ENCODE data around the gene TAF4. TPM values are rescaled to one million over a fixed set of nuclear protein-coding genes. Genes with fewer than 3 reads are reported as not detected.

Gene TAF4
- total RNA-seq, 4 donors from 2014 or later: 21.1 to 40.6 (median 22.1) TPM

DNA sequence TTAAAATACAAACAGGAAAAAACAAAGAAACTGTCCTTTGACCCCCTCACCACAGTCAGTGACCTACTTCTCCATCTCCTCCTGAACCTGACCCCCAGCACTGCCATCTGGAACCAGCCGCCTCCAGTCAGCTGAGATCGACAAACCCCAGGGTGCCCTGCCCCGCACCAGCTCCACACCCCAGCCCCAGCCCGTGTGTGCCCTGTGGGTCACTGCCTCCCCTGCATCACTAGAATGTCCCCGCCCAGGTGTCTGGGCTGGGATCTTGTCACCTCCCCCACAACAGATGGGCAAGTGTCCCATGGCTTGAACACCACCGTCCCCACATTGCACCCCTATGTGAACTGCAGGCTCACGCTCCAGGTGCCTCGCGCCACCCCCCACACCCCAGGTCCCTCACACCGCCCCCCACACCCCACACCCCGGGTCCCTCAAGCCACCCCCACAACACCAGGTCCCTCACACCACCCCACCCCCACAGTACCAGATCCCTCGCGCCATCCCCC, 13.3 kb downstream of the TAF4 start:
- H3K4me3 ChIP-seq (ENCODE audit: low read depth, poor library complexity, severe bottlenecking): no peak overlapping the region
- DNase-seq (ENCODE audit: low spot score in 2 of 2): no peak
- intact Hi-C loops (cut with DNase I; ENCODE audit: low total_unique reads): no loop called here
- TF ChIP-seq, protein P1, sequence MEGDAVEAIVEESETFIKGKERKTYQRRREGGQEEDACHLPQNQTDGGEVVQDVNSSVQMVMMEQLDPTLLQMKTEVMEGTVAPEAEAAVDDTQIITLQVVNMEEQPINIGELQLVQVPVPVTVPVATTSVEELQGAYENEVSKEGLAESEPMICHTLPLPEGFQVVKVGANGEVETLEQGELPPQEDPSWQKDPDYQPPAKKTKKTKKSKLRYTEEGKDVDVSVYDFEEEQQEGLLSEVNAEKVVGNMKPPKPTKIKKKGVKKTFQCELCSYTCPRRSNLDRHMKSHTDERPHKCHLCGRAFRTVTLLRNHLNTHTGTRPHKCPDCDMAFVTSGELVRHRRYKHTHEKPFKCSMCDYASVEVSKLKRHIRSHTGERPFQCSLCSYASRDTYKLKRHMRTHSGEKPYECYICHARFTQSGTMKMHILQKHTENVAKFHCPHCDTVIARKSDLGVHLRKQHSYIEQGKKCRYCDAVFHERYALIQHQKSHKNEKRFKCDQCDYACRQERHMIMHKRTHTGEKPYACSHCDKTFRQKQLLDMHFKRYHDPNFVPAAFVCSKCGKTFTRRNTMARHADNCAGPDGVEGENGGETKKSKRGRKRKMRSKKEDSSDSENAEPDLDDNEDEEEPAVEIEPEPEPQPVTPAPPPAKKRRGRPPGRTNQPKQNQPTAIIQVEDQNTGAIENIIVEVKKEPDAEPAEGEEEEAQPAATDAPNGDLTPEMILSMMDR (IDR thresholded peaks at IDR 0.05): no peak
- TF ChIP-seq POLR2A (IDR thresholded peaks at IDR 0.05): no peak
- WGBS, 2 donors: 85 to 92% methylated on average over 13 of the region's 13 CpGs

DNA sequence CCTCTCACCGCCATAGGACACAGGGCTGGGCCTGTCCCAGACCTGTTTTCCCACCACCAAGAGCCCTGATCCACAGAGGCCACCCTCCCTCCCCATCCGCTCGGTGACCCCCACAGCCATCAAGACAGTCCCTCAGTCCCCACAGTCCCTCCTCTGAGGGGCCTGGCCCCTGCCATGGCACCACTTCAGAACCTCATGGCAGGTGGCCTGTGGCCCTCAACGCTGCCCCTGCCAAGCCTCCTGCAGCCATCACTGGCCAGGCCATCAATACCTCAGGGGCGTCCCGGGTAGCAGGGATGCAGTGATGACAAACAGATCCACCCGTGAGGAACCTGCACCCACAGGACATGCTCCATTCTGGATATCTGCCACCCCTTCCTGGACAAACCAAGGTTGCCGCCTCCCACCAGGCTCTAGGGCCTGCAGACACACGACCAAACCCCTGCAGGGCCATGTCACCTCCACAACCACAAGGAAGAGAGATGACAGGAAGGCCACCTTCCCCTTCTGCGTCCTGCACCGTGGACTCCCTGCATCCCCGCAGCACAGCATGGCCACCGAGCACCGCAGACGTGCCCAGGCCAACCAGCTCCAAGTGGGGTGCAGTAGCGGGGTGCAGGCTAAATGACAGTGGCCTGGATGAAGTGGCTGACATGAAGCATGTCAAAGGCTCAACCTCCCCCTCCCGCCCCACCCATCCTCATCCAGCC, 14.0 kb downstream of the TAF4 start:
- TF ChIP-seq, protein P1 (IDR thresholded peaks at IDR 0.05): no peak
- TF ChIP-seq POLR2A (IDR thresholded peaks at IDR 0.05): no peak
- intact Hi-C loops (cut with DNase I; ENCODE audit: low total_unique reads): no loop called here
- H3K4me3 ChIP-seq (ENCODE audit: low read depth, poor library complexity, severe bottlenecking): no peak overlapping the region
- 83 to 85% methylated on average over 11 to 17 of the region's 17 CpGs for WGBS, 2 donors
- DNase-seq (ENCODE audit: low spot score in 2 of 2): no peak

DNA sequence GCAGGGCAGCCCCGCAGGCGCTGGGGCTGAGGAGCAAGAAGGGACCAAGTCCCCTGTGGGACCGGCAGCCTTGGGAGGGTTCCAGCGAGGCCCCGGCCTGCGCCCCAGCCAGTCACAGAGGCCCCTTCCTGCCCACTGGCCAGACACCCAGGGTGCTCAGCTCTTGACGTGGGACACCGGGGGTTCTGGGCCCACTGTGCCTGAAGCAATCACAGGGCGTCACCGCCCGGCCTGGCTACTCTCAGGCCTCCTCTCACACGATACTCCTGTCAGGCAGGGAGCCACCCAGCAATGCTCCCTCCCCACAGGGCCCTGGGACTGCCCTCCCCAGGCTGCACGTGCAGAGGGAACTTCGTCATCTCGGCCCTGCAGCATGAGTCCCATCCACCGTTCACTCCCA, 14.5 kb downstream of the TAF4 start:
- no peak for DNase-seq (ENCODE audit: low spot score in 2 of 2)
- intact Hi-C loops (cut with DNase I; ENCODE audit: low total_unique reads): no loop called here
- WGBS, 2 donors: 64 to 66% methylated on average over 16 of the region's 16 CpGs
- TF ChIP-seq POLR2A (IDR thresholded peaks at IDR 0.05): no peak
- TF ChIP-seq, protein P1 (IDR thresholded peaks at IDR 0.05): no peak
- no peak overlapping the region for H3K4me3 ChIP-seq (ENCODE audit: low read depth, poor library complexity, severe bottlenecking)

DNA sequence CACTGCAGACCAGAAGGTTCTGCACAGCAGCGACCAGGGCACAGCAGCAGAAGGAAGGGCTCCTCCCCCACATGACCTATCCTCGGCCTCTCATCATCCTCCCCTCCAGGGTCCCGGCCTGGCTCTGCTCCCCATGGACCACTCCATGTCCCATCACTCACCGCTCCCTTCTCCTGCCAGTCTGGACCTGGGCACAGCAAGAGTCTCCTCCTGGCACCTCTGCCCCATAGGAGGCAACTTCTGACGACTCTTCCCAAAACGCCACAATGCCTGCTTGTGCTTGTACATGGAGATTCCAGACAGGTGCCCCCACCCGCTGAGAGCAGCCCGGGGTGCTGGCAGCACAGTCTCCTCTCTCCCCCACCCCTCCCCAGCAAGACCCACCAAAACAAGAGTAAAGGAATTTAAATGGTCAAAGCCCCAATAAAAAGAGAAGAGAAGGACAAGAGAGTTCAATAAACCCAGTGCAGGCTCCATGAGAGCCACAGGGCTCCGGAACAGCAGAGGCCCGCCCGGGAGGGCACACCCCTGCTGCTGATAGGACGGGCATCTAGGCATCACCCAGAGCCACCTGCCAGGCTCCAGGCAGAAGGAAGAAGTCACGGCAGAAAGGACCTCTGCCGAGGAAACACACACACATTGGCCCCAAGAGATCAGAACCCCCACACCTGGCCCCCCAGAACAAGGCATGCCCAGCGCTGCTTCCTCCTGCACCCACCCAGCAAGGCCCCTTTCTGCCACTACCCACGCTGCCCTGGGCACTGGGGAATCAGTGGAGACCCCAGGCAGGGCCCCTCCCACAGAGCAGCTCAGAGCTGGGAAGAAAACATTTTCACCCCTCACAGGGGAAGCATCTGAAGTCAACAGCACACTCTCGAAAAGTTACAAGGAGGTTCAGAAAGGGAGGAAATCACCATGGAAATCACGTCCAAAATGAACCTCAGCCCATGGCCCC, 15.2 kb downstream of the TAF4 start:
- no peak overlapping the region for H3K4me3 ChIP-seq (ENCODE audit: low read depth, poor library complexity, severe bottlenecking)
- WGBS, 2 donors: 66 to 69% methylated on average over 18 of the region's 18 CpGs
- no peak for DNase-seq (ENCODE audit: low spot score in 2 of 2)
- intact Hi-C loops (cut with DNase I; ENCODE audit: low total_unique reads): no loop called here
- no peak for TF ChIP-seq POLR2A (IDR thresholded peaks at IDR 0.05)
- TF ChIP-seq, protein P1 (IDR thresholded peaks at IDR 0.05): no peak

DNA sequence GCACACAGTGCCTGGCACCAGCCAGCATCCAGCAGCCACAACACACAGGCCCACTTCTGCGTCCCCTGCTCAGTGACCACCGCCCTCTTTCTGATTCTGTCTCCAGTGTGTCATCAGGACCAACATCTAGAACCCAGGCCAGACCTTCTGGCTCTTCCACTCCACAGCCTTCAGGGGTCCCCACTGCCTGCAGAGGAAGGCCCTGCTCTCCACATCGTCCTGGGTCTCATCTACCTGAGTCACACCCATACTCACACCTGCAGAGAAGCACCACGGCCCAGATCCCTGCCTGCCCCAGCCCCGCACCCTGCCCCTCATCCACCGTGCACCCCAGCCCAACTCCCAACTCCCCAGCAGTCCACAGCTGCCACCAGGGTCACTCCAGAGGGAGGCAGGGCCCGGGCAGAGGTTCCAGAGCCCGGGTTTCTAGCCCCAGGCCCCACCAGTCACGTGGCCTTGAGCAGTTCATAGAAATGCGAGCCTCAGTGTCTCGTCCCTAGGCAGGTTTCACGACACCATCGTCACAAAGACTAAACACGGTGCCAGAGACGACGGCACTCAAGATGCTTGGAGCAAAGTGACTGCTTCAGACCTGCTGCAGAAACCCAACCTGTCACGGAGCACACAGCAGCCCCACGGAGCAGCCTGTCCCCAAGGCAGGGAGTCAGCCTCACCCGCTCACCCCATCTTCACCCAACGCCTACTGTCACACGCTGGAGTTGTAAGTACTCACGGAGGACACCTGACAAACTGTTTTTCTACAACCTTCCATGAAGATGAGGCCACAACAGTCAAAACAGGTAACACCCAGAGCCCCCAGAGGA, 16.1 kb downstream of the TAF4 start:
- intact Hi-C loops (cut with DNase I; ENCODE audit: low total_unique reads): no loop called here
- TF ChIP-seq, protein P1 (IDR thresholded peaks at IDR 0.05): no peak
- no peak for TF ChIP-seq POLR2A (IDR thresholded peaks at IDR 0.05)
- DNase-seq (ENCODE audit: low spot score in 2 of 2): no peak
- 89 to 90% methylated on average over 21 to 22 of the region's 22 CpGs for WGBS, 2 donors
- no peak overlapping the region for H3K4me3 ChIP-seq (ENCODE audit: low read depth, poor library complexity, severe bottlenecking)
